ENCODE results near the gene SSH2. TPM values are rescaled to one million over a fixed set of nuclear protein-coding genes. Genes with fewer than 3 reads are reported as not detected.

The SSH2 gene
- total and polyA plus RNA-seq, 7 experiments from 2014 or later = 33.9 to 109 (median 76.2) TPM

GRCh38 chr17:29590411-29591145 is 339.4 kb downstream of the SSH2 start:
- Histone ChIP-seq H3K27ac (ENCODE audit: low read depth, low read length) (peak overlapping the region; percentile 75), H3K4me3 (ENCODE audit: low read length) (peak overlapping the region; percentile 67)

GRCh38 chr17:29589524-29590410 is 340.3 kb downstream of the SSH2 start, which contains the start of gene GIT1:
TSS of gene GIT1 (minus strand) at chr17:29589648. CDS start at chr17:29589378, 270 bp downstream.
- H3K4me3 Mint-ChIP-seq = peak within 1 kb of the TSS; percentile 88 to 96 (median 94)
- no peaks in the 10 kb centered on the region for H3K36me3 Mint-ChIP-seq
- H3K27ac Mint-ChIP-seq = peak within 1 kb of the TSS; percentile 78 to 94 (median 89)
- H3K4me1 Mint-ChIP-seq = peaks cover 35 to 73% (median 66%) of the 10 kb centered on the region in 7 donors
- ChIA-PET POLR2A (interaction anchor here (1.2 to 5.9 kb wide), 4 partner anchors 23 to 30 kb away, joined by 5 to 59 read pairs (median 36); partner anchors contain the start of gene ABHD15), CTCF (interaction anchor here (4.5 kb wide), 1 partner anchor 26 kb away, joined by 56 read pairs; no protein-coding TSS in a partner anchor)
- peak within 1 kb of the TSS; percentile 72 for H3K4me3 ChIP-seq (ENCODE audit: low read length)
- intact Hi-C loops (cut with micrococcal nuclease) = loop anchor here (1.0 to 5.0 kb wide), 8 partner anchors 9 to 341 kb away; partner anchors contain the start of genes TP53I13 (in 2 of the 2) and SSH2 (in 1 of the 2)
- peak; percentile 77 to 88 (median 84) for DNase-seq
- H3K4me1 ChIP-seq (ENCODE audit: control insufficient read depth in 2 of 2, insufficient read depth in 2 of 2, low read length in 2 of 2) = peaks cover 58 to 65% of the 10 kb centered on the region in 2 donors
- no peaks in the 10 kb centered on the region for H3K9me3 Mint-ChIP-seq
- H3K36me3 ChIP-seq (ENCODE audit: control insufficient read depth in 2 of 3, insufficient read depth in 3 of 3, low read length in 3 of 3) = no peaks in the 10 kb centered on the region
- H3K27me3 ChIP-seq (ENCODE audit: control insufficient read depth in 2 of 2, insufficient read depth in 2 of 2, low read length in 2 of 2) = no peaks in the 10 kb centered on the region
- peak within 1 kb of the TSS; percentile 75 for H3K27ac ChIP-seq (ENCODE audit: low read depth, low read length)
- H3K9me3 ChIP-seq (ENCODE audit: control insufficient read depth in 2 of 3, low read length in 3 of 3) = no peaks in the 10 kb centered on the region
- H3K27me3 Mint-ChIP-seq = no peaks in the 10 kb centered on the region
- peak; percentile 93 for ATAC-seq

More at GRCh38 chr17:29590411-29591145, 339.4 kb downstream of the SSH2 start:
- H3K27me3 Mint-ChIP-seq = no peaks in the 10 kb centered on the region
- POLR2A ChIA-PET = interaction anchor here (0.6 to 5.0 kb wide), 8 partner anchors 9 to 415 kb away, joined by 3 to 59 read pairs (median 5); partner anchors contain the start of gene ABHD15
- peak overlapping the region in 8 of 9 donors; percentile 70 to 92 (median 86) for H3K27ac Mint-ChIP-seq
- H3K36me3 Mint-ChIP-seq = no peaks in the 10 kb centered on the region
- DNase-seq (peak in 2 of 9 donors; percentile 13 to 59), ATAC-seq (no peak)
- no peaks in the 10 kb centered on the region for H3K9me3 Mint-ChIP-seq
- Histone ChIP-seq H3K4me1 (ENCODE audit: control insufficient read depth in 2 of 2, insufficient read depth in 2 of 2, low read length in 2 of 2) (peaks cover 51 to 57% of the 10 kb centered on the region in 2 donors), H3K9me3 (ENCODE audit: control insufficient read depth in 2 of 3, low read length in 3 of 3) (no peaks in the 10 kb centered on the region), H3K27me3 (ENCODE audit: control insufficient read depth in 2 of 2, insufficient read depth in 2 of 2, low read length in 2 of 2) (no peaks in the 10 kb centered on the region), H3K36me3 (ENCODE audit: control insufficient read depth in 2 of 3, insufficient read depth in 3 of 3, low read length in 3 of 3) (no peaks in the 10 kb centered on the region)
- intact Hi-C loops (cut with micrococcal nuclease) = loop anchor here (1.0 to 5.0 kb wide), 3 partner anchors 10 to 298 kb away; no protein-coding TSS in a partner anchor
- H3K4me3 Mint-ChIP-seq = peak overlapping the region; percentile 86 to 95 (median 91)
- CTCF ChIA-PET = interaction anchor here (0.5 to 4.5 kb wide), 6 partner anchors 10 to 340 kb away, joined by 3 to 56 read pairs (median 10); partner anchors contain the start of gene SSH2
- H3K4me1 Mint-ChIP-seq = peaks cover 28 to 65% (median 58%) of the 10 kb centered on the region in 7 donors

- H3K4me3 Mint-ChIP-seq = peak overlapping the region; percentile 83 to 96 (median 94)
- H3K27ac Mint-ChIP-seq = peak overlapping the region in 8 of 9 donors; percentile 49 to 98 (median 90)
- no peaks in the 10 kb centered on the region for H3K36me3 ChIP-seq (ENCODE audit: control insufficient read depth in 2 of 3, insufficient read depth in 3 of 3, low read length in 3 of 3)
- intact Hi-C loops (cut with micrococcal nuclease) = loop anchor here (1.0 kb wide), 6 partner anchors 8 to 342 kb away; partner anchors contain the start of genes TP53I13 (in 2 of the 2) and SSH2 (in 1 of the 2)
- H3K9me3 ChIP-seq (ENCODE audit: control insufficient read depth in 2 of 3, low read length in 3 of 3) = no peaks in the 10 kb centered on the region
- peak overlapping the region; percentile 72 for H3K4me3 ChIP-seq (ENCODE audit: low read length)
- ATAC-seq (peak; percentile 13), DNase-seq (peak in 5 of 9 donors; percentile 23 to 67 (median 31))
- ChIA-PET CTCF (interaction anchor here (0.6 to 1.9 kb wide), 8 partner anchors 9 to 342 kb away, joined by 3 to 11 read pairs (median 4); partner anchors contain the start of gene SSH2), POLR2A (interaction anchor here (1.0 to 5.9 kb wide), 6 partner anchors 26 to 374 kb away, joined by 3 to 59 read pairs (median 4); partner anchors contain the start of gene CORO6)
- H3K4me1 Mint-ChIP-seq = peaks cover 44 to 78% (median 74%) of the 10 kb centered on the region in 7 donors
- H3K36me3 Mint-ChIP-seq = peaks cover 0 to 1% (median 0%) of the 10 kb centered on the region in 5 donors
- H3K27ac ChIP-seq (ENCODE audit: low read depth, low read length) = peak overlapping the region; percentile 72
- H3K4me1 ChIP-seq (ENCODE audit: control insufficient read depth in 2 of 2, insufficient read depth in 2 of 2, low read length in 2 of 2) = peaks cover 54 to 70% of the 10 kb centered on the region in 2 donors
- H3K27me3 Mint-ChIP-seq = no peaks in the 10 kb centered on the region
- H3K27me3 ChIP-seq (ENCODE audit: control insufficient read depth in 2 of 2, insufficient read depth in 2 of 2, low read length in 2 of 2) = no peaks in the 10 kb centered on the region
- H3K9me3 Mint-ChIP-seq = no peaks in the 10 kb centered on the region
These were observed 341.2 kb downstream of the SSH2 start for GRCh38 chr17:29588562-29589411.

GRCh38 chr17:29588017-29588561 is 341.9 kb downstream of the SSH2 start:
- no peak for DNase-seq
- peaks cover 0 to 3% (median 0%) of the 10 kb centered on the region in 3 experiments for H3K36me3 ChIP-seq (ENCODE audit: control insufficient read depth in 2 of 3, insufficient read depth in 3 of 3, low read length in 3 of 3)
- H3K4me1 ChIP-seq (ENCODE audit: control insufficient read depth in 2 of 2, insufficient read depth in 2 of 2, low read length in 2 of 2) = peaks cover 53 to 68% of the 10 kb centered on the region in 2 donors
- H3K27me3 ChIP-seq (ENCODE audit: control insufficient read depth in 2 of 2, insufficient read depth in 2 of 2, low read length in 2 of 2) = no peaks in the 10 kb centered on the region
- Mint-ChIP-seq H3K36me3 (peaks cover 0 to 5% (median 0%) of the 10 kb centered on the region in 5 donors), H3K4me1 (peaks cover 45 to 80% (median 74%) of the 10 kb centered on the region in 7 donors), H3K4me3 (peak overlapping the region; percentile 83 to 96 (median 94)), H3K27me3 (no peaks in the 10 kb centered on the region), H3K27ac (peak overlapping the region; percentile 62 to 98 (median 91)), H3K9me3 (no peaks in the 10 kb centered on the region)
- peak overlapping the region; percentile 72 for H3K27ac ChIP-seq (ENCODE audit: low read depth, low read length)
- no peaks in the 10 kb centered on the region for H3K9me3 ChIP-seq (ENCODE audit: control insufficient read depth in 2 of 3, low read length in 3 of 3)
- ATAC-seq = no peak
- intact Hi-C loops (cut with micrococcal nuclease) = no loop called here
- H3K4me3 ChIP-seq (ENCODE audit: low read length) = peak overlapping the region; percentile 72
- ChIA-PET POLR2A (interaction anchor here (0.9 to 5.9 kb wide), 7 partner anchors 18 to 374 kb away, joined by 3 to 59 read pairs (median 4); partner anchors contain the start of gene CORO6), CTCF (interaction anchor here (0.6 to 1.9 kb wide), 8 partner anchors 9 to 343 kb away, joined by 3 to 11 read pairs (median 4); partner anchors contain the start of gene SSH2)

- Histone ChIP-seq H3K27me3 (ENCODE audit: control insufficient read depth in 2 of 2, insufficient read depth in 2 of 2, low read length in 2 of 2) (no peaks in the 10 kb centered on the region), H3K27ac (ENCODE audit: low read depth, low read length) (peak overlapping the region; percentile 72), H3K9me3 (ENCODE audit: control insufficient read depth in 2 of 3, low read length in 3 of 3) (no peaks in the 10 kb centered on the region), H3K4me3 (ENCODE audit: low read length) (no peak overlapping the region), H3K4me1 (ENCODE audit: control insufficient read depth in 2 of 2, insufficient read depth in 2 of 2, low read length in 2 of 2) (peaks cover 51 to 65% of the 10 kb centered on the region in 2 donors), H3K36me3 (ENCODE audit: control insufficient read depth in 2 of 3, insufficient read depth in 3 of 3, low read length in 3 of 3) (peaks cover 0 to 8% (median 0%) of the 10 kb centered on the region in 3 experiments)
- Mint-ChIP-seq H3K4me3 (peak overlapping the region; percentile 83 to 96 (median 94)), H3K27ac (peak overlapping the region in 8 of 9 donors; percentile 62 to 94 (median 90)), H3K27me3 (no peaks in the 10 kb centered on the region), H3K9me3 (no peaks in the 10 kb centered on the region), H3K4me1 (peaks cover 45 to 77% (median 71%) of the 10 kb centered on the region in 7 donors), H3K36me3 (peaks cover 0 to 7% (median 0%) of the 10 kb centered on the region in 5 donors)
- DNase-seq = no peak
- ChIA-PET CTCF (interaction anchor here (0.6 to 1.9 kb wide), 6 partner anchors 8 to 343 kb away, joined by 3 to 11 read pairs (median 4); partner anchors contain the start of gene SSH2), POLR2A (interaction anchor here (0.9 to 5.9 kb wide), 6 partner anchors 18 to 375 kb away, joined by 3 to 59 read pairs (median 4); partner anchors contain the start of gene TP53I13)
- intact Hi-C loops (cut with micrococcal nuclease) = no loop called here
- no peak for ATAC-seq
These were observed 342.4 kb downstream of the SSH2 start for GRCh38 chr17:29587591-29587990.
